ENCODE results near the gene SYS1. TPM values are rescaled to one million over a fixed set of nuclear protein-coding genes. Genes with fewer than 3 reads are reported as not detected.

Gene SYS1
- total RNA-seq, 6 experiments from 2014 or later, result 22.9 to 34.1 (median 27.6) TPM

GRCh38 chr20:45366631-45367030, 3.7 kb downstream of the SYS1 start:
- H3K36me3 Mint-ChIP-seq (ENCODE audit: low read depth), result peaks cover 5% of the 10 kb centered on the region
- H3K4me1 Mint-ChIP-seq (ENCODE audit: low read depth), result peaks cover 14% of the 10 kb centered on the region
- DNase-seq, result no peak
- H3K4me3 Mint-ChIP-seq, result no peak overlapping the region
- peaks cover 5% of the 10 kb centered on the region; the same call in 1 of the 2 replicates for H3K27me3 Mint-ChIP-seq (ENCODE audit: insufficient read depth)
- H3K27ac Mint-ChIP-seq, result no peak overlapping the region
- no peaks in the 10 kb centered on the region for H3K9me3 Mint-ChIP-seq
- TF ChIP-seq, protein P1, sequence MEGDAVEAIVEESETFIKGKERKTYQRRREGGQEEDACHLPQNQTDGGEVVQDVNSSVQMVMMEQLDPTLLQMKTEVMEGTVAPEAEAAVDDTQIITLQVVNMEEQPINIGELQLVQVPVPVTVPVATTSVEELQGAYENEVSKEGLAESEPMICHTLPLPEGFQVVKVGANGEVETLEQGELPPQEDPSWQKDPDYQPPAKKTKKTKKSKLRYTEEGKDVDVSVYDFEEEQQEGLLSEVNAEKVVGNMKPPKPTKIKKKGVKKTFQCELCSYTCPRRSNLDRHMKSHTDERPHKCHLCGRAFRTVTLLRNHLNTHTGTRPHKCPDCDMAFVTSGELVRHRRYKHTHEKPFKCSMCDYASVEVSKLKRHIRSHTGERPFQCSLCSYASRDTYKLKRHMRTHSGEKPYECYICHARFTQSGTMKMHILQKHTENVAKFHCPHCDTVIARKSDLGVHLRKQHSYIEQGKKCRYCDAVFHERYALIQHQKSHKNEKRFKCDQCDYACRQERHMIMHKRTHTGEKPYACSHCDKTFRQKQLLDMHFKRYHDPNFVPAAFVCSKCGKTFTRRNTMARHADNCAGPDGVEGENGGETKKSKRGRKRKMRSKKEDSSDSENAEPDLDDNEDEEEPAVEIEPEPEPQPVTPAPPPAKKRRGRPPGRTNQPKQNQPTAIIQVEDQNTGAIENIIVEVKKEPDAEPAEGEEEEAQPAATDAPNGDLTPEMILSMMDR (IDR thresholded peaks at IDR 0.05), result no peak

DNA sequence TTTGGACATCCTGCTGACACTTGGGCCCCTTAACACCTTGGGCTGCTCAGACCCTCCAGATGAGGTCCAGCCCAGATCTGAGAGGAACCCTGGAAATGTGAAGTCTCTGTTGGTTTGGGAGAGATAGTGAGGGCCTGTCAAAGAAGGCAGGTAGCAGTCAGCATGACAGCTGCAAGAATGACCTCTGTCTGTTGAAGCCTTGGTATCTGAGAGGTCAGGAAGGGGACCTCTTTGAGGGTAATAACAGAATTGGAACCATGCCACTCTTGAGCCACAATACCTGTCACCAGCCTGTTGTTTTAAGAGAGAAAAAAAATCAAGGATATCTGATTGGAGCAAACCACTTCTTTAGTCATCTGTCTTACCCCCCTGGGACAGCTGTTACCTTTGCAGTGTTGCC, 4.2 kb downstream of the SYS1 start:
- peaks cover 5% of the 10 kb centered on the region for H3K36me3 Mint-ChIP-seq (ENCODE audit: low read depth)
- DNase-seq, result no peak
- no peaks in the 10 kb centered on the region for H3K9me3 Mint-ChIP-seq
- H3K27me3 Mint-ChIP-seq (ENCODE audit: insufficient read depth), result peaks cover 5% of the 10 kb centered on the region; the same call in 1 of the 2 replicates
- TF ChIP-seq, protein P1 (IDR thresholded peaks at IDR 0.05), result no peak
- H3K27ac Mint-ChIP-seq, result no peak overlapping the region
- H3K4me3 Mint-ChIP-seq, result no peak overlapping the region
- peaks cover 14% of the 10 kb centered on the region for H3K4me1 Mint-ChIP-seq (ENCODE audit: low read depth)

- H3K9me3 Mint-ChIP-seq, result no peaks in the 10 kb centered on the region
- peaks cover 2% of the 10 kb centered on the region; the same call in 1 of the 2 replicates for H3K27me3 Mint-ChIP-seq (ENCODE audit: insufficient read depth)
- DNase-seq, result no peak
- H3K4me1 Mint-ChIP-seq (ENCODE audit: low read depth), result peaks cover 13% of the 10 kb centered on the region
- peaks cover 5% of the 10 kb centered on the region for H3K36me3 Mint-ChIP-seq (ENCODE audit: low read depth)
- TF ChIP-seq, protein P1 (IDR thresholded peaks at IDR 0.05), result no peak
- no peak overlapping the region for H3K27ac Mint-ChIP-seq
- H3K4me3 Mint-ChIP-seq, result no peak overlapping the region
Observed at GRCh38 chr20:45368221-45368980, 5.4 kb downstream of the SYS1 start.

DNA sequence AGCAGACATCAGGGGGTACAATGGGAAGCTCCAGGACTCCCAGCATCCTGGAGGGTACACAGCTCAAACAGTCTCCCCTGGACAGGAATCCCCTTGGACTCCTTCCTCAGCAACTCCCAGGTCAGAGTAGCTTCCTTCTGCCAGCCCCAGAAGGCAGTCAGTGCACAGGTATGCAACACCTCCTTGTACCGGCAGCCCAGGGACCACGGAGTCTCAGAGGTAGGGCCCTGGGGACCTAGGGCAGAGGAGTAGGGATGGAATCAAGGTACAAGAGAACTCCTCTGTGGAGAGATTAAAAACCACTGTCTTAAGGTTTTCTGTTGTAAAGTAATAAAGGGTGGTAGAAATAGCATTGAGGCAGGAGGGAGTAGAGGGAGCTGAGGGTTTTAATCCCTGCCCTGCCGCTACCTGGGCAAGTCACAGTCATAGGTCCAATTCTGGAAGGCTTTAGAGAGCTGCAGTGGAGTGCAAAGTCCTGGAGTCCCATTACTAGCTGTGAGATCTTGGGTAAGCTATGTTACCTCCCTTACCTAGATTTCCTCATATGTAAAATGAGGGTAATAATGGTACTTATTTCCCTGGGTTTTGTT, 7.7 kb downstream of the SYS1 start:
- DNase-seq, result no peak
- no peaks in the 10 kb centered on the region; the same call in 1 of the 2 replicates for H3K27me3 Mint-ChIP-seq (ENCODE audit: insufficient read depth)
- no peaks in the 10 kb centered on the region for H3K9me3 Mint-ChIP-seq
- no peak overlapping the region for H3K4me3 Mint-ChIP-seq
- TF ChIP-seq, protein P1 (IDR thresholded peaks at IDR 0.05), result no peak
- no peak overlapping the region for H3K27ac Mint-ChIP-seq
- H3K36me3 Mint-ChIP-seq (ENCODE audit: low read depth), result peaks cover 5% of the 10 kb centered on the region
- H3K4me1 Mint-ChIP-seq (ENCODE audit: low read depth), result peaks cover 15% of the 10 kb centered on the region

DNA sequence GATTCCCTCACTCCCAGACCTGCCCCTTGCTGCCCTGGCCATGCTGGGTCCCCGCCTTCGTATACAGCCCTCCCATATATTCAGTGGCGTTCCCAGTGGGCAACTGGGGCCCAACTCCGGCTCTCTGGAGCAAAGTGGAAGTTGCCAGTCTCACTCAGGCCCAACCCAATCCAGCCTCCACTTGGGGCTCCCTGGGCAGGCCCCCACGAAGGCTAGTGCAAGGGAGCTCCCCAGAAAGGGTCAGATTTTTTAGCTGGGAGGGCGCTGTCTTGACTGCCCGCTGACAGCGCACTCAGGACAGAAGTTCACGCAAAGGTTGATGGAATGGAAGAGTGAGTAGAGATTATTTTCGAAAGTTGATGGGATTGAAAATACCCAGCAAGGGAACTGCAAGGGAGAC, 9.3 kb downstream of the SYS1 start:
- no peak overlapping the region for H3K27ac Mint-ChIP-seq
- H3K9me3 Mint-ChIP-seq, result no peaks in the 10 kb centered on the region
- peaks cover 15% of the 10 kb centered on the region for H3K4me1 Mint-ChIP-seq (ENCODE audit: low read depth)
- peaks cover 5% of the 10 kb centered on the region for H3K36me3 Mint-ChIP-seq (ENCODE audit: low read depth)
- DNase-seq, result no peak
- H3K27me3 Mint-ChIP-seq (ENCODE audit: insufficient read depth), result no peaks in the 10 kb centered on the region; the same call in 1 of the 2 replicates
- TF ChIP-seq, protein P1 (IDR thresholded peaks at IDR 0.05), result no peak
- H3K4me3 Mint-ChIP-seq, result no peak overlapping the region

Measured in HFFc6 (cell line).